PFSK-1 (cell line): ENCODE results near the gene CCL23.

ENCODE experiments used
- FOXP2 ChIP-seq: optimal IDR thresholded peaks from 2 replicates; pipeline ENCODE3; 2011; ENCODE audit warnings: borderline replicate concordance, control low read depth, inconsistent platforms; ENCODE audit not compliant: insufficient read depth; ENCODE audit errors: extremely low read length, extremely low read depth
- POLR2AphosphoS5 ChIP-seq: IDR thresholded peaks from 2 replicates; pipeline ENCODE4 v1.6.1; 2012; ENCODE audit warnings: low read depth, mild to moderate bottlenecking, control low read depth, low read length, moderate library complexity
- REST ChIP-seq, 2 experiments: IDR thresholded peaks; 2 replicates each; pipeline versions ENCODE4 v1.6.1 to v1.8.0; 2011 to 2012; ENCODE audit warnings: low read depth in 2 of 2, low read length in 2 of 2, control low read depth in 1 of 2, inconsistent platforms in 1 of 2, mild to moderate bottlenecking in 1 of 2, moderate library complexity in 1 of 2; ENCODE audit not compliant: insufficient read depth in 1 of 2
- SIN3A ChIP-seq: IDR thresholded peaks from 2 replicates; pipeline ENCODE4 v1.6.1; 2012; ENCODE audit warnings: mild to moderate bottlenecking, low read length, moderate library complexity, borderline replicate concordance; ENCODE audit not compliant: insufficient read depth
- TAF1 ChIP-seq: IDR thresholded peaks from 2 replicates; pipeline ENCODE4 v1.6.1; 2012; ENCODE audit warnings: low read length, control low read depth, borderline replicate concordance; ENCODE audit not compliant: insufficient read depth

Gene CCL23

DNA sequence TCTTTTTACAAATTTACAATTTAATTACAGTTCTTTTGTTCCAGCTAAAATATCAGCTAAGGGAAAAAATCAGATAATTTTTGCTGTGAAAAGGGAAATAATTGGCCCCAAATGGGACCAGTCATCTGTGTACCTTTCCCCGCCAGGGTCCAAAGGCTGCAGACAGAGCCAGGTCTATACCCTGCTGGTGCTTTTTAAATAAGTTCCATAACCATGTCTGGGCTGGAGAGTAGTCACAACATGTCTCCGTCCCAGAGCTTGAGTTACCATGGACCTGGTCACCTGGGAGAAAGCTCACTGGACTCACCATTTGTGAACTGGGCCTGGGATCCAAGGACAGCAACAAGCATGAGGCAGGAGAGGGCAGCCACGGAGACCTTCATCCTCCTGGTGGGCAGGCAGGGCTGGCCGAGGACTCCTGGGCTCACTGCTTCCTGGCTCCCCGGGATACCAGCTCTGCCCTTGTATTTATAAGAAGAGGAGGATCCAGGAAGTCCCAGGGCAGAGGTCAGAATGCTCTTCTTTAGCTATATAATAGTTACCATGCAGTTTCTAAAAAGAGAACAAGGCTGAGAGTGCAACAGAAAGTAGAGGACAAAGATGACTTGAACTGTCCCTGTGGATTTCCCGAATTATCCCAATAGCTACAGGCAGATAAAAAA, 16.5 kb downstream of the CCL23 start, which contains the start of gene CCL15:
TSS of gene CCL15 (minus strand) at position 444 of the 662 bp plus-strand sequence. CDS start at position 383, 61 bp downstream.
- no peak for TF ChIP-seq FOXP2
- no peak for TF ChIP-seq REST (IDR thresholded peaks at IDR 0.05; ENCODE audit: insufficient read depth in 1 of 2, low read depth in 2 of 2, low read length in 2 of 2)
- no peak for TF ChIP-seq TAF1
- TF ChIP-seq POLR2AphosphoS5 = no peak
- no peak for TF ChIP-seq SIN3A

- TF ChIP-seq TAF1 (no peak), POLR2AphosphoS5 (no peak), SIN3A (no peak), FOXP2 (no peak), REST (IDR thresholded peaks at IDR 0.05; ENCODE audit: insufficient read depth in 1 of 2, low read depth in 2 of 2, low read length in 2 of 2) (no peak)
Observed at GRCh38 chr17:36000732-36001109, 17.1 kb downstream of the CCL23 start.

DNA sequence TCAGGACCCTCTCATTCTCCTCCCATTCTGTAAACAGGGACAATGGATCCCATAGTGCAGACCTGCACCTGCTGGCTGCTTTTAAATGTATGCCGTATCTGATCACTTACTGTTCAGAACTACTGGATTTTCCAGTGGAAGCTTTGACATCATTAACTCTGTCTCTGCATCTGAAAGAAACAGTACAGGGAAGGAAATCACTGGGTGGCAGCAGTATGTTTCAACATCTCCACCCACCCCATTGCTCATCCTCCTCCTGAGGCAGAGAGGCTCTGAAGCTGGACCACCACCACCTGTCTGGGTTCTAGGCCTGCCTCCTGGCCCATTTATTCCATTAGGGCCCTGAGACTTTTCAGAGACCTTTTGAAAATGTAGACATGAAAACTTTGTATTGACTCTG, 19.0 kb downstream of the CCL23 start:
- TF ChIP-seq POLR2AphosphoS5 = no peak
- TF ChIP-seq TAF1 = no peak
- no peak for TF ChIP-seq FOXP2
- TF ChIP-seq REST (IDR thresholded peaks at IDR 0.05; ENCODE audit: insufficient read depth in 1 of 2, low read depth in 2 of 2, low read length in 2 of 2) = no peak
- no peak for TF ChIP-seq SIN3A

GRCh38 chr17:35998018-35998545, 19.7 kb downstream of the CCL23 start:
- TF ChIP-seq REST (IDR thresholded peaks at IDR 0.05; ENCODE audit: insufficient read depth in 1 of 2, low read depth in 2 of 2, low read length in 2 of 2) = no peak
- no peak for TF ChIP-seq FOXP2
- no peak for TF ChIP-seq TAF1
- TF ChIP-seq SIN3A = no peak
- TF ChIP-seq POLR2AphosphoS5 = no peak

DNA sequence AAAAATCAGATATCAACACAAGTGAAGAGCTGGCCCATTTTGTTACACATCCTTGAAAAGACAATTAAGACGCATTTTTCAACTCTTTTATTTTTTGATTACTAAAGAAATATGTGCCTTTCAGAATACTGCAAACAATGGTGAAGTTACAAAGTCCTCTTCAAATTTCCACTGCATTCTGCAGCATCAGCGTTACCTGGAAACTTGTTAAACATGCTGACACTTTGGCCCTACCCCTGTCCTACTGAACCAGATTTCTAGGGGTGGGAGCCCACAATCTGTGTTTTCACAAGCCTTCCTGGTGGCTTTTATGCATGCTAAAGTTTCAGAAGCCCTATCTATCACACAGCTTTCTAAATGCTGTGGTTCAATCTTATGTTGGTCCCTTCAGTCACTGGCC, 26.7 kb downstream of the CCL23 start:
- no peak for TF ChIP-seq POLR2AphosphoS5
- no peak for TF ChIP-seq FOXP2
- no peak for TF ChIP-seq TAF1
- no peak for TF ChIP-seq SIN3A
- no peak for TF ChIP-seq REST (IDR thresholded peaks at IDR 0.05; ENCODE audit: insufficient read depth in 1 of 2, low read depth in 2 of 2, low read length in 2 of 2)
